ENCODE results near the gene GALM.
A peak's percentile ranks its signal among the peaks of the same experiment; 100 is the strongest.
"Not testable (repeated sequence)": the region's sequence is repeated elsewhere in the genome, so short reads cannot be mapped to it uniquely, and the experiment has no call there.

Gene GALM

DNA sequence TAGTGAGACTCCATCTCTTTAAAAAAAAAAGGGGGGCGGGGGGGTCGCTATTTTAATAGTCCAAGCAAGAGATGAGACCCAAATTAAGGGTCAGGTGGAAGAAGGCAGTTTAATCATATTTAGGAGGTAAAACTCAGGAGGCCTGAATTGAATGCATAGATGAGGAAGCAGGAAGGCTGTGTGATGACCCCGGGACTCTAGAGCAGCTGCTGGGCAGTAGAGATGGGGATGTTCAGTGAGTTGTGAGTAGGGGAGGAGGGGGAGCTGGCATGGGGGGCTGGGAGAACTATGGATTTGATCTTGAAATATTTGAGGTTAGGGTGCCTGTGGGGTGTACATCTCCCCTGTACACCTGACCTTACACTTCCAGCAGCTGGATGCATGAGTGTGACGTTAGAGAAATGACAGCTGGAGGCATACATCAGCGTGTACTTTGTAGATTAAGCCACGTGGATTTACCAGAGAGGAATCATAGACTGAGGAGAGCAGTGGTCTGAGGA, 41.0 kb downstream of the GALM start:
- H3K36me3 ChIP-seq (replicated peaks; ENCODE audit: low read depth, low read length): no peaks in the 10 kb centered on the region

DNA sequence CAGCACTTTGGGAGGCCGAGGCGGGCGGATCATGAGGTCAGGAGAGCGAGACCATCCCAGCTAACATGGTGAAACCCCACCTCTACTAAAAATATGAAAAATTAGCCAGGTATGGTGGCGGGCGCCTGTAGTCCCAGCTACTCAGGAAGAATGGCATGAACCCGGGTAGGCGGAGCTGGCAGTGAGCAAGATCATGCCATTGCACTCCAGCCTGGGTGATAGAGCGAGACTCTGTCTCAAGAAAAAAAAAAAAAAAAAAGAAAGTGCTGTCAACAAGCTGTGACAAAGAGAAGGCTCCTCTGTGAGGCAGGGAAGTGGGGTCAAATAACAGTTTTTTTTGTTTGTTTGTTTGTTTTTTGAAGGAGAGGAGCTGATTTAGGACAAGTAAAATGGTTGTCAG, 42.6 kb downstream of the GALM start:
- H3K4me3 ChIP-seq (ENCODE audit: low read length): not testable (repeated sequence)

More for the DNA sequence above, 41.0 kb downstream of the GALM start:
- no peak overlapping the region for H3K9ac ChIP-seq (ENCODE audit: low read length)
- no peak overlapping the region for H2AFZ ChIP-seq (ENCODE audit: low read depth, low read length)
- no peak for TF ChIP-seq EZH2phosphoT487 (IDR thresholded peaks at IDR 0.05; ENCODE audit: low read depth)
- TF ChIP-seq, protein P1, sequence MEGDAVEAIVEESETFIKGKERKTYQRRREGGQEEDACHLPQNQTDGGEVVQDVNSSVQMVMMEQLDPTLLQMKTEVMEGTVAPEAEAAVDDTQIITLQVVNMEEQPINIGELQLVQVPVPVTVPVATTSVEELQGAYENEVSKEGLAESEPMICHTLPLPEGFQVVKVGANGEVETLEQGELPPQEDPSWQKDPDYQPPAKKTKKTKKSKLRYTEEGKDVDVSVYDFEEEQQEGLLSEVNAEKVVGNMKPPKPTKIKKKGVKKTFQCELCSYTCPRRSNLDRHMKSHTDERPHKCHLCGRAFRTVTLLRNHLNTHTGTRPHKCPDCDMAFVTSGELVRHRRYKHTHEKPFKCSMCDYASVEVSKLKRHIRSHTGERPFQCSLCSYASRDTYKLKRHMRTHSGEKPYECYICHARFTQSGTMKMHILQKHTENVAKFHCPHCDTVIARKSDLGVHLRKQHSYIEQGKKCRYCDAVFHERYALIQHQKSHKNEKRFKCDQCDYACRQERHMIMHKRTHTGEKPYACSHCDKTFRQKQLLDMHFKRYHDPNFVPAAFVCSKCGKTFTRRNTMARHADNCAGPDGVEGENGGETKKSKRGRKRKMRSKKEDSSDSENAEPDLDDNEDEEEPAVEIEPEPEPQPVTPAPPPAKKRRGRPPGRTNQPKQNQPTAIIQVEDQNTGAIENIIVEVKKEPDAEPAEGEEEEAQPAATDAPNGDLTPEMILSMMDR (IDR thresholded peaks at IDR 0.05; ENCODE audit: low read depth, low read length): no peak
- peaks cover 16% of the 10 kb centered on the region for H3K4me1 ChIP-seq (ENCODE audit: low read length)
- no peaks in the 10 kb centered on the region for H4K20me1 ChIP-seq (ENCODE audit: insufficient read depth, low read length)
- no peak overlapping the region for H3K27ac ChIP-seq (ENCODE audit: low read length)
- H3K9me3 ChIP-seq (ENCODE audit: insufficient read depth, low read length): no peaks in the 10 kb centered on the region
- H3K79me2 ChIP-seq (ENCODE audit: low read length): no peaks in the 10 kb centered on the region
- no peak overlapping the region for H3K4me3 ChIP-seq (ENCODE audit: low read length)
- H3K4me2 ChIP-seq (ENCODE audit: low read length): no peak overlapping the region
- no peaks in the 10 kb centered on the region for H3K27me3 ChIP-seq (ENCODE audit: low read depth, low read length)

GRCh38 chr2:38708900-38709566, 43.1 kb downstream of the GALM start:
- Histone ChIP-seq H3K27ac (ENCODE audit: low read length) (no peak overlapping the region), H4K20me1 (ENCODE audit: insufficient read depth, low read length) (no peaks in the 10 kb centered on the region), H3K4me2 (ENCODE audit: low read length) (peak overlapping the region; percentile 60), H3K79me2 (ENCODE audit: low read length) (no peaks in the 10 kb centered on the region), H3K9ac (ENCODE audit: low read length) (no peak overlapping the region), H3K9me3 (ENCODE audit: insufficient read depth, low read length) (no peaks in the 10 kb centered on the region), H2AFZ (ENCODE audit: low read depth, low read length) (no peak overlapping the region), H3K4me1 (ENCODE audit: low read length) (peaks cover 16% of the 10 kb centered on the region), H3K4me3 (ENCODE audit: low read length) (peak overlapping the region; percentile 16), H3K36me3 (replicated peaks; ENCODE audit: low read depth, low read length) (no peaks in the 10 kb centered on the region), H3K27me3 (ENCODE audit: low read depth, low read length) (no peaks in the 10 kb centered on the region)
- TF ChIP-seq EZH2phosphoT487 (IDR thresholded peaks at IDR 0.05; ENCODE audit: low read depth): no peak
- TF ChIP-seq, protein P1 (IDR thresholded peaks at IDR 0.05; ENCODE audit: low read depth, low read length): no peak

More for the DNA sequence above, 42.6 kb downstream of the GALM start:
- H3K9me3 ChIP-seq (ENCODE audit: insufficient read depth, low read length); H3K9ac ChIP-seq (ENCODE audit: low read length); H2AFZ ChIP-seq (ENCODE audit: low read depth, low read length); H3K27me3 ChIP-seq (ENCODE audit: low read depth, low read length); H3K36me3 ChIP-seq (replicated peaks; ENCODE audit: low read depth, low read length); H3K4me2 ChIP-seq (ENCODE audit: low read length); H3K79me2 ChIP-seq (ENCODE audit: low read length); H4K20me1 ChIP-seq (ENCODE audit: insufficient read depth, low read length); H3K27ac ChIP-seq (ENCODE audit: low read length): not testable (repeated sequence)
- H3K4me1 ChIP-seq (ENCODE audit: low read length): peaks cover 16% of the 10 kb centered on the region

DNA sequence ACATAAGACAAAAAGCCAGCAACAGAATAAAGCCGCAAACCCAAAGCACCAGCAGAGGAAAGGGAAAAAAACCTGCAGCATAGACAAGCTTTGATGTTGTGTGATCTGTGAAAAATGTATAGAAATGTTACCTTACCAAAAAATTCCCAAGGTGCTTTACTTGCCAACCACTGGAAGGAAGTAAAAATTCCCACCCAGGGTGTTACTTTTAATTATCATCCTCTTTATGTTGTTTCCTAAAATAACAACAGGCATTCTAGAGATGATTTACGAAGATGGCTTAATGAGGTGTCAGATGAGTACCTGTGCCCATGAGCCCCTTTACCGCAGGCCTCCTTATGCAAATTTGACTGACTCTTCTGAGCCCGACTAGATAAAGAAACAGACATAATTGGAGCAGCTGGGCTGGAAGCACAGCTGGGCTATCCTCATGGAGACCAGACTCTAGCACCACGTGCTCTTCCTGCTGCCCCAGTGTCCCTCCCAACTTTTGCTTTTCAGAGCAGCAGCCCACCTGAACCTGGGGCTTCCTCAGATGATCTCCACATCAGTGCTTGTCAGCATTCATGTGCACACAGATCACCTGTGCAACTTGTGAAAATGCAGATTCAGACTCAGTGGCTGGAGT, 43.8 kb downstream of the GALM start:
- no peaks in the 10 kb centered on the region for H3K36me3 ChIP-seq (replicated peaks; ENCODE audit: low read depth, low read length)
- no peak overlapping the region for H2AFZ ChIP-seq (ENCODE audit: low read depth, low read length)
- H3K27ac ChIP-seq (ENCODE audit: low read length): no peak overlapping the region
- H3K4me1 ChIP-seq (ENCODE audit: low read length): peaks cover 16% of the 10 kb centered on the region
- H3K27me3 ChIP-seq (ENCODE audit: low read depth, low read length): no peaks in the 10 kb centered on the region
- no peaks in the 10 kb centered on the region for H4K20me1 ChIP-seq (ENCODE audit: insufficient read depth, low read length)
- H3K9me3 ChIP-seq (ENCODE audit: insufficient read depth, low read length): no peaks in the 10 kb centered on the region
- H3K9ac ChIP-seq (ENCODE audit: low read length): no peak overlapping the region
- peak overlapping the region; percentile 60 for H3K4me2 ChIP-seq (ENCODE audit: low read length)
- H3K4me3 ChIP-seq (ENCODE audit: low read length): peak overlapping the region; percentile 16
- TF ChIP-seq, protein P1 (IDR thresholded peaks at IDR 0.05; ENCODE audit: low read depth, low read length): no peak
- TF ChIP-seq EZH2phosphoT487 (IDR thresholded peaks at IDR 0.05; ENCODE audit: low read depth): no peak
- H3K79me2 ChIP-seq (ENCODE audit: low read length): no peaks in the 10 kb centered on the region

Measured in OCI-LY3 (cell line).